ENCODE data around the gene KIF5C.
"Not testable (repeated sequence)": the region's sequence is repeated elsewhere in the genome, so short reads cannot be mapped to it uniquely, and the experiment has no call there.

KIF5C gene

GRCh38 chr2:148979919-148980277, 104.9 kb downstream of the KIF5C start:
- no peak for ATAC-seq (ENCODE audit: low read depth)

DNA sequence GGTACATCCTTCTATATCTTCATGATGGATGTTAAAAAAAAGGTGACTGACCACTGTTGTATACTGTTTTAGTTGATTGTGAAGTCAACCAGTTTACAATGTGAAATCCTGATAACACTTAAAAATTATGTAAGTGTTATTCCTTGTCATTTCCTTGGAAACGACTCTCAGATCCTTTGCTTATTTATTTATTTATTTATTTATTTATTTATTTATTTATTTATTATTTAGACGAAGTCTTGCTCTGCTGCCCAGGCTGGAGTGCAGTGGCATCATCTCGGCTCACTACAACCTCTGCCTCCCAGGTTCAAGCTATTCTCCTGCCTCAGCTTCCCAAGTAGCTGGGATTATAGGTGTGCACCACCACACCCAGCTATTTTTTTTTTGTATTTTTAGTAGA, 105.5 kb downstream of the KIF5C start:
- not testable (repeated sequence) for H3K4me1 ChIP-seq (ENCODE audit: insufficient read depth, poor library complexity, severe bottlenecking); H3K9me3 ChIP-seq (ENCODE audit: severe bottlenecking); H3K27me3 ChIP-seq (ENCODE audit: insufficient read depth, poor library complexity, severe bottlenecking); DNase-seq (ENCODE audit: low spot score); H3K4me3 ChIP-seq (ENCODE audit: severe bottlenecking); H3K27ac ChIP-seq (ENCODE audit: poor library complexity, severe bottlenecking); ATAC-seq (ENCODE audit: low read depth); H3K36me3 ChIP-seq (ENCODE audit: low read depth)

More at GRCh38 chr2:148979919-148980277, 104.9 kb downstream of the KIF5C start:
- no peaks in the 10 kb centered on the region for H3K9me3 ChIP-seq (ENCODE audit: severe bottlenecking)
- H3K27me3 ChIP-seq (ENCODE audit: insufficient read depth, poor library complexity, severe bottlenecking): no peaks in the 10 kb centered on the region
- no peaks in the 10 kb centered on the region for H3K4me1 ChIP-seq (ENCODE audit: insufficient read depth, poor library complexity, severe bottlenecking)
- no peak overlapping the region for H3K27ac ChIP-seq (ENCODE audit: poor library complexity, severe bottlenecking)
- H3K36me3 ChIP-seq (ENCODE audit: low read depth): no peaks in the 10 kb centered on the region
- no peak overlapping the region for H3K4me3 ChIP-seq (ENCODE audit: severe bottlenecking)
- no peak for DNase-seq (ENCODE audit: low spot score)
- TF ChIP-seq, protein P1, sequence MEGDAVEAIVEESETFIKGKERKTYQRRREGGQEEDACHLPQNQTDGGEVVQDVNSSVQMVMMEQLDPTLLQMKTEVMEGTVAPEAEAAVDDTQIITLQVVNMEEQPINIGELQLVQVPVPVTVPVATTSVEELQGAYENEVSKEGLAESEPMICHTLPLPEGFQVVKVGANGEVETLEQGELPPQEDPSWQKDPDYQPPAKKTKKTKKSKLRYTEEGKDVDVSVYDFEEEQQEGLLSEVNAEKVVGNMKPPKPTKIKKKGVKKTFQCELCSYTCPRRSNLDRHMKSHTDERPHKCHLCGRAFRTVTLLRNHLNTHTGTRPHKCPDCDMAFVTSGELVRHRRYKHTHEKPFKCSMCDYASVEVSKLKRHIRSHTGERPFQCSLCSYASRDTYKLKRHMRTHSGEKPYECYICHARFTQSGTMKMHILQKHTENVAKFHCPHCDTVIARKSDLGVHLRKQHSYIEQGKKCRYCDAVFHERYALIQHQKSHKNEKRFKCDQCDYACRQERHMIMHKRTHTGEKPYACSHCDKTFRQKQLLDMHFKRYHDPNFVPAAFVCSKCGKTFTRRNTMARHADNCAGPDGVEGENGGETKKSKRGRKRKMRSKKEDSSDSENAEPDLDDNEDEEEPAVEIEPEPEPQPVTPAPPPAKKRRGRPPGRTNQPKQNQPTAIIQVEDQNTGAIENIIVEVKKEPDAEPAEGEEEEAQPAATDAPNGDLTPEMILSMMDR (IDR thresholded peaks at IDR 0.05; ENCODE audit: poor library complexity, severe bottlenecking): no peak

DNA sequence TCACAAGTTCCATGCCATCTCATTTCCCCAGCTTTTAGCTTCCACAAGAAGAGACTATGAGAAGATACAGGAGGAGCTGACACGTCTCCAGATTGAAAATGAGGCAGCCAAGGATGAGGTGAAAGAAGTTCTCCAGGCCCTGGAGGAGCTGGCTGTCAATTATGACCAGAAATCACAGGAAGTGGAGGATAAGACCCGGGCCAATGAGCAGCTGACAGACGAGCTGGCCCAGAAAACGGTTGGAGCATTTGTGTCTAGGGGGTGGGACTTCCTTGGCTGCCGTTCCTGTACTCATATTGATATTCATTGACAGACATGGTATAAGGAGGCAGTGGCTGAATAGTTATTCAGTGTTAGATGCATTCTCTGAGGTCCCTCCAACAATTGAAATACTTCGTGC, 106.3 kb downstream of the KIF5C start:
- H3K27me3 ChIP-seq (ENCODE audit: insufficient read depth, poor library complexity, severe bottlenecking): no peaks in the 10 kb centered on the region
- no peaks in the 10 kb centered on the region for H3K36me3 ChIP-seq (ENCODE audit: low read depth)
- ATAC-seq (ENCODE audit: low read depth): no peak
- DNase-seq (ENCODE audit: low spot score): no peak
- H3K4me3 ChIP-seq (ENCODE audit: severe bottlenecking): no peak overlapping the region
- no peaks in the 10 kb centered on the region for H3K9me3 ChIP-seq (ENCODE audit: severe bottlenecking)
- TF ChIP-seq, protein P1 (IDR thresholded peaks at IDR 0.05; ENCODE audit: poor library complexity, severe bottlenecking): no peak
- H3K4me1 ChIP-seq (ENCODE audit: insufficient read depth, poor library complexity, severe bottlenecking): no peaks in the 10 kb centered on the region
- H3K27ac ChIP-seq (ENCODE audit: poor library complexity, severe bottlenecking): no peak overlapping the region

DNA sequence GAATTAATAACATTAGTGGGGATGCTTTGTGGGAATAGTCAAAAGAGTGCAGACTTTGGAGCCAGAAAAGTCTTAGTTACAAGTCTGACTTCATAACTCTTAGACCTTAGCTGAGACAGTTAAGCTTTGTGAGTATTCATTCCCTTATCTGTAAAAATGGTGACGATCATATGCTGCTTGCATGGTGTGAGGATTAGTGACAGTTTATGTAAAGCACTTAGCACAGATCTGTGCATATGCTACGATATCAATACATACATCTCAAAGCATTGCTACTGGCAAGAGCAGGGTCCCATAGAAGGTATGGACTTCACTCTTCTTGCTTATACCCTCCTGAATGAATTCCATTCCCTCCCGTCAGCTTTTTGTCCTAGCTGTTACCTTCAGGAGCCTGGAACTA, 106.8 kb downstream of the KIF5C start:
- TF ChIP-seq, protein P1 (IDR thresholded peaks at IDR 0.05; ENCODE audit: poor library complexity, severe bottlenecking): no peak
- DNase-seq (ENCODE audit: low spot score) (no peak), ATAC-seq (ENCODE audit: low read depth) (no peak; the same call in 2 of the 3 replicates)
- H3K27ac ChIP-seq (ENCODE audit: poor library complexity, severe bottlenecking): no peak overlapping the region
- no peaks in the 10 kb centered on the region for H3K4me1 ChIP-seq (ENCODE audit: insufficient read depth, poor library complexity, severe bottlenecking)
- H3K27me3 ChIP-seq (ENCODE audit: insufficient read depth, poor library complexity, severe bottlenecking): no peaks in the 10 kb centered on the region
- H3K9me3 ChIP-seq (ENCODE audit: severe bottlenecking): no peaks in the 10 kb centered on the region
- H3K4me3 ChIP-seq (ENCODE audit: severe bottlenecking): no peak overlapping the region
- no peaks in the 10 kb centered on the region for H3K36me3 ChIP-seq (ENCODE audit: low read depth)

GRCh38 chr2:148982282-148982681, 107.3 kb downstream of the KIF5C start:
- ATAC-seq (ENCODE audit: low read depth): no peak
- no peaks in the 10 kb centered on the region for H3K27me3 ChIP-seq (ENCODE audit: insufficient read depth, poor library complexity, severe bottlenecking)
- H3K27ac ChIP-seq (ENCODE audit: poor library complexity, severe bottlenecking): no peak overlapping the region
- no peaks in the 10 kb centered on the region for H3K9me3 ChIP-seq (ENCODE audit: severe bottlenecking)
- TF ChIP-seq, protein P1 (IDR thresholded peaks at IDR 0.05; ENCODE audit: poor library complexity, severe bottlenecking): no peak
- H3K36me3 ChIP-seq (ENCODE audit: low read depth): no peaks in the 10 kb centered on the region
- H3K4me3 ChIP-seq (ENCODE audit: severe bottlenecking): no peak overlapping the region
- no peaks in the 10 kb centered on the region for H3K4me1 ChIP-seq (ENCODE audit: insufficient read depth, poor library complexity, severe bottlenecking)
- DNase-seq (ENCODE audit: low spot score): no peak

Measured in RWPE2 (cell line).